ENCODE measurements around the gene FGA.

FGA gene

GRCh38 chr4:154588198-154588597 lies 2.3 kb downstream of the FGA start:
- TF ChIP-seq CTCF (conservative IDR thresholded peaks at IDR 0.05; ENCODE audit: low read depth, low read length) = no peak
- DNase-seq (ENCODE audit: low read depth) = no peak
- H3K4me3 ChIP-seq (ENCODE audit: low read length) = no peak overlapping the region

- no peak for TF ChIP-seq CTCF (conservative IDR thresholded peaks at IDR 0.05; ENCODE audit: low read depth, low read length)
- no peak overlapping the region for H3K4me3 ChIP-seq (ENCODE audit: low read length)
- no peak for DNase-seq (ENCODE audit: low read depth)
These were observed 4.1 kb downstream of the FGA start for GRCh38 chr4:154586296-154587033.

DNA sequence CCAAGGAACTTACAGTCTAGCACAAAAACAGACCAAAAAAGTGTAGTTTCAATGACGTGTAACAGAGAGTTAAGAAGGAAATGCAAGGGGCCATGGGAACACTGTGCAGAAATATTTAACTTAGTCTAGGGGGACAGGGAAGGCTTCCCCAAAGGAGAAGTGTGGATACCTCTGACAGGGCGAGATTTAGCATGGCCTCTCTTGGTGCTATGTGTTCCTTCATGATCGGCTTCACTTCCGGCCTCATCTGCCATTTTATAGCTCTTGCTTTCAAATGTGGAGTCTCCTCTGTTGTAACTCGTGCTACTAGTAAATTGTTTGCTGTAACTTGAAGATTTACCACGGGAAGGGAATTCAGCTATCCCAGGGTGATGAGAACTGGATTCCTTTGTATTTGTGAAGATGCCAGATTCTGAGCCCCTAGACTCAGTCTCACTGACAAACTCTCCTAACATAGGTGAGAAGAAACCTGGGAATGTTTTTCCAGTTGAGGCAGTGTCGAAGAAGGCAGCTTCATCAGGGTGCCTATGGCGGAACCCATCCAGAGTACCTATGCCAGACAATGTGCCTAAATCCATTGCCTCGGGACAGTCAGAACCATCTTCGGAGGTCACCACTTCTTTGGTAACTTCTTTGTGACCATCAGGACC lies 5.0 kb downstream of the FGA start:
- no peak for DNase-seq (ENCODE audit: low read depth)
- TF ChIP-seq CTCF (conservative IDR thresholded peaks at IDR 0.05; ENCODE audit: low read depth, low read length) = no peak
- H3K4me3 ChIP-seq (ENCODE audit: low read length) = no peak overlapping the region

DNA sequence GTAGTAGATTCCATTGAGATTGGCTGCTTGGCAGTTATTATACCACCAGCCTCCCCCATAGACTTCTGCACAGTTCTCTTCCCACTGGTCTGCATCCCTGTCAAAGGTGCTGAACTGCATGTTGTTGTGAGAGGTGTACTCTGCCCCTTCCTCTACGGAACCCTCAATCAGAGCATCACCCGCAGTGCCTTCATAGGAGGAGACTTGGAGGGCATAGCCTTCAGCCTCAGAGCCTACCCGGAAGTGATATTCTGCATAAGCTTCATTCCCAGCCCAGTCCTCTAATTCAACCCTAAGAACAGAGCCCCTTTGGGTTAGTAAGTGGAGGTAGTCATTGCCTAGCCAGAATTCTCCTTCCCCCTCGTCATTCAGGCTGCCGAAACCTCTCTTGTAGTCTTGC lies 6.3 kb downstream of the FGA start:
- H3K4me3 ChIP-seq (ENCODE audit: low read length) = no peak overlapping the region
- no peak for TF ChIP-seq CTCF (conservative IDR thresholded peaks at IDR 0.05; ENCODE audit: low read depth, low read length)
- no peak for DNase-seq (ENCODE audit: low read depth)

- no peak overlapping the region for H3K4me3 ChIP-seq (ENCODE audit: low read length)
- DNase-seq (ENCODE audit: low read depth) = no peak
- TF ChIP-seq CTCF (conservative IDR thresholded peaks at IDR 0.05; ENCODE audit: low read depth, low read length) = no peak
These were observed 6.9 kb downstream of the FGA start for GRCh38 chr4:154583677-154584076.

DNA sequence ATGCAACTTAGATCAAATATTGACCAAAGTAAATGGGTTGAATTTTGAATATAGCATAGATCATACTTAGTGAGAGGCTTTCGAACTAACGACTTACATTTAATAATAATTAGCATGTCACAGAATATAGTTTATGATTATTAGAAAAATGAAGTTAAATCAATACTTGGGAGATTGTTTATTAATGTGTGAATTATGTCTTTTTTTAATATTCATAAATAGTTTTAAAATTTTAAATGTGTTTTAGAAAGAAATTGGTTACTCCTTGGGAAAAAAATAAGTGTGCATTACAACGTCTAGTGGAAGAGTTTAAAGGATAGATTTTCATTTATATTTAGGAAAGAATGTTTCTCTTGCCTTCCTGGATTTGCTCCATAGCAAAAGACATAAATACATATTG lies 7.3 kb downstream of the FGA start:
- no peak overlapping the region for H3K4me3 ChIP-seq (ENCODE audit: low read length)
- DNase-seq (ENCODE audit: low read depth) = no peak
- no peak for TF ChIP-seq CTCF (conservative IDR thresholded peaks at IDR 0.05; ENCODE audit: low read depth, low read length)

DNA sequence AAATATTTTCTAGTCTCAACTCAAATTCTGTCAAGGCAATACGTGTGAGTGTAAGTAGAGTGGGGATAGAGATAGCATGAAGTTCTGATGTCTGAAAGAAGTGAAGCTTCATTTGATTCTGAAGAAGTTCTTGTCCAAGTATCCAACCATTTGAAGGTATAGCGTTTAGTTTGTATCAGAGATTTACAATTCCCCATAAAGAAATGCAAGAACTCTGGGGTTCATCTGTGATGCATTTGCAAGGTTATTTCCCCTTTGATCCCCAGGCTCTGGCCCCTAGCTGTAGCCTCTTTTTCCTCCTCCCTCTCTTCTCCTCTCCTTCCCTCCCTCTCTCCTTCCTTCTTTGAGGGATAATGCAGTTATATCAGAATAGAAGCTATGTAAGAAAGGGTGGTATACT lies 7.8 kb downstream of the FGA start:
- no peak for TF ChIP-seq CTCF (conservative IDR thresholded peaks at IDR 0.05; ENCODE audit: low read depth, low read length)
- no peak overlapping the region for H3K4me3 ChIP-seq (ENCODE audit: low read length)
- no peak for DNase-seq (ENCODE audit: low read depth)
